Globus pallidus (tissue), 1 donor: ENCODE measurements around the gene SALL4.

Experiments
- DNase-seq: peaks from one replicate; pipeline ENCODE4 v3.0.0-alpha.2; 2015; ENCODE audit warnings: low spot score

SALL4 gene

DNA sequence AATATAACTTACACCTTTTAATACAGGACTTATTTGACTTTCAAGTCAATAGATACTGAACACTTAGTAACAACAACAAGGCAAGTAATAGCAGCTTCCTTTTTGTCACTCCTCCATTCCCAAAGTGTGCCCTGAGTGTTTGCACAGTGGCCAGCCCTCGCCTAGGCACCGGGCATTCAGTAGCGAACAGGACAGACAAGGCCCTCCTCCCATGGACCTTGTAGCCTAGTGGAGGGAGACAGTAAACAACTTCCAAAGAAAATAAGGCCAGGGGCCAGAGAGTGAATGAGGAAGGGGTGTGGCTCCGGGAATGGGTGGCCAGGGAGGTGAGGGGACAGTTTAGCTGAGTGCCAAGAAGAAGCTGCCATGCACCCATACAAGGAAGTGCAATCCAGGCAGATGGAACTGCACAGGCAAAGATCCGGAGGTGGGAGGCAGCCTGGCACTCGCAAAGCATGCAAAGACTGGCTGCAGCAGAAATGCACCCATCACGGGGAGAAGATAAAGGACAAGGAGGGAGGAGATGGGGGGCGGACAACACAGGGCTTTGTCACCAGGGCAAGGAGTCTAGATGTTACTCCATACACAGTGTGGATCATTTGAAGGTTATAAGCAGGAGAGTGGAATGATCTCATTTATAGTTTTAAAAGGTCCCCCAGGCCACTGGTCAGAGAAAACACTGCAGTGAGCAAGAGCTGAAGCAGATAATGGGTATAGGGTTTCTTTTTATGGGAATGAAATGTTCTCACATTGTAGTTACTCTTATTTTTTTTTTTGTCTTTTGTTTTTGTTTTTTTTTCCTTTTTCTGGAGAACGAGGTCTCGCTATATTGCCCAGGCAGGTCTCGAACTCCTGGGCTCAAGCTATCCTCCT lies 66.4 kb downstream of the SALL4 start:
- no peak for DNase-seq

DNA sequence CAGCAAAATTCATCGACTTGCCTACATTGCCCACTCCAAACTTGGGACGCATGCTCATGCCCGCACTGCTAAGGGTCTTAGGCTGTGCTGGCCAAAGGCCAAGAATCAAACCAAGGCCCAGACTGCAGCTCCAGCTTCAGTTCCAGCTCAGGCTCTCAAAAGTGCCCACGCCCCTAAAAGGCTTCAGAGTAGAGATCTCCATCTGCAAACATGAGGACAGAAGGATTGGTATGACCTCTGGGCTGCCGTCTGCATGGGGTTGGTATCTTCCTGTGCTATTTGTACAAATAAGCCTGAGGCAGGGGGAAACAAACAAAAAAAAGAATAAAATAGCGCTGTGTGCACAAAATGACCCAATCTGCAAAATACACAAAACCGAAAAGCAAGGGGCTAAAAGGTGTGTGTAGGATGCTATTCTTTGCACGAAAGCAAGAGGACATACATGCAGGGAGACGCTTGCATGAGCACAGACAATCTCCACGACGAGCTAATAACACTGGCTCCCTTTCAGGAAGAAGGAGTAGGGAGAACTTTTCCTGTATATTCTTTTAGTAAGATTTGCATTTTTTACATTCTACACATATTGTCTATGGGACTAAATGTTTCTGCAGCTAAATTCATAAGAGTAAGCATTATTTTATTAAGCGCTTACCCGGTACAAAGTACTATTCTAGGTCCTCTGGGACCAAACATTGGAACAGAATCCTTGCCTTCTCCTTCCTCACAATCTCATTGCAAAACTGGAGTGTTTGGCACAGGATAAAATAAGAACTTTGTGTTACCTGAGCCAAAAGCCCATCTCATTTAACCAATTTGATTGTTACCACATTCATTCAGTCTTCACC lies 67.2 kb downstream of the SALL4 start:
- DNase-seq: no peak

DNA sequence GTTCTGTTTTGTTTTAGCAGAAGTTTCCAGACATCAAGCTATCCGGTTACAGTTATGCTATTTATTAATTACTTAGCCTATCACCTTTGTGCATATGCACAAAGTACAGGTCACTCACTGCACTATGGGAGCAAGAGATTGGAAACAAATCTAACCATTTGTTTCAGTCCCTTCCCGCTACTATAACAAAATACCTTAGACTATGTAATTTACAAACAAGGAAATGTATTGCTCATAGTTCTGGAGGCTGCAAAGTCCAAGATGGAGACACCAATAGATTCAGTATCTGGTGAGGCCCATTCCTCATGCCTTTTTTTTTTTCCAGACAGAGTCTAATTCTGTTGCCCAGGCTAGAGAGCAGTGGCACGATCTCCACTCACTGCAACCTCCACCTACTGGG lies 69.3 kb downstream of the SALL4 start:
- DNase-seq: no peak
